GM19468 (cell line): Measurements from ENCODE around the gene ZCCHC24.

Source experiments
- ATAC-seq: cut with Tn5 transposase; IDR thresholded peaks from one replicate; pipeline ENCODE4 v1.9.1; 2021; ENCODE audit warnings: mild to moderate bottlenecking, moderate library complexity, moderate number of reproducible peaks; ENCODE audit not compliant: unreplicated experiment; ENCODE audit errors: extremely low read depth

Gene ZCCHC24

GRCh38 chr10:79352035-79352877, 93.2 kb downstream of the ZCCHC24 start:
- ATAC-seq, result no peak

DNA sequence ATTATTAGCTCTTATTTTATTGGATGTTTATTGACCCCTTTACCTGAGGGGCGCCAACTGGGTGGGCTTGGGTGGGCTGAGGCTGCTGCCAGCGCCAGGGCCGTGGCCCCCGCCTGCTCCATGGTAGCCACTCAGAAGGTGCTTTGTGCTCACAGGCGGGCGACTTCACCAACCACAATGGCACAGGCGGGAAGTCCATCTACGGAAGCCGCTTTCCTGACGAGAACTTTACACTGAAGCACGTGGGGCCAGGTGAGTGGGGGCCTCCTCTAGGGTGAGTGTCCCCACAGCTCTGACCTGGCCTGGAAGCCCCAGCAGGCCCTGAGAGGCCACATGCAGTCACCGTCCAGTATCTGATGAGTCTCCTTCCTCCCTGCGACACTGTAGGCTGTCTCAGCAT, 94.1 kb downstream of the ZCCHC24 start:
- ATAC-seq, result no peak

DNA sequence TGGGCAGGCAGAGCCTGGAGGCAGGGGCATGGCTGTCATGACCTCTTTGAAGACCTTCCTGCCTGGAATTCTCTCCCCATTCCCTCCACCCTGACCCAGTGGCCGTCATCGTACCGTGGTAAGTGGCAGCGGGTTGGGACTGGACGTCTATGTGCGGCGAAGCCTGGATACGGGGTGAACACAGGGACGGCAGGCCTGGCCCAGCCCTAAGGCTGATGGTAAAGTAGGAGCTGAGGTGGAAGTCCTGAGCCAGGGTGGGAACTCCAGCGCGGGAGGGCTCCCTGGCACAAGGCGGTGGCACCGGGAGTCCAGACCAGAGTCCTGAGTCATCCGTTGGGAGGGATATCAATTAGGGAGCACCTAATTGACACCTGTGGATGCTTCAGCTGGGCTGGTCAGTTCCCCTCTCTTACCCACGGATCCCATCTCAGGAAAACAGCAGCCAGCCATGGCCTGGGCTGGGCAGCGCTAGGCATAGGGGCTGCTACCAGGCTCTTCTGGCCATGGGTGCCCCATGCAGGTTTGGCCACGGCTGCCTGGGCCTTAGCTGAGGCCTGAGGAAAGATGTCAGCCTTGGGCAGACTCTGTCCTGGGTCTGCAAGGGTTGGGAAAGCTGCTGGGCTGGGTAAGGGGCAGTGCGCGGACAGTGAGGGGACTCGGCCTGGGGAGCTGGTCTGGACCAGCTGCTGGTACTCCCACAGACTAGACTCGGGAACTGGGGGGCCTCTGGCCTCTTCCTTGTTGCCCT, 94.8 kb downstream of the ZCCHC24 start:
- ATAC-seq, result no peak

DNA sequence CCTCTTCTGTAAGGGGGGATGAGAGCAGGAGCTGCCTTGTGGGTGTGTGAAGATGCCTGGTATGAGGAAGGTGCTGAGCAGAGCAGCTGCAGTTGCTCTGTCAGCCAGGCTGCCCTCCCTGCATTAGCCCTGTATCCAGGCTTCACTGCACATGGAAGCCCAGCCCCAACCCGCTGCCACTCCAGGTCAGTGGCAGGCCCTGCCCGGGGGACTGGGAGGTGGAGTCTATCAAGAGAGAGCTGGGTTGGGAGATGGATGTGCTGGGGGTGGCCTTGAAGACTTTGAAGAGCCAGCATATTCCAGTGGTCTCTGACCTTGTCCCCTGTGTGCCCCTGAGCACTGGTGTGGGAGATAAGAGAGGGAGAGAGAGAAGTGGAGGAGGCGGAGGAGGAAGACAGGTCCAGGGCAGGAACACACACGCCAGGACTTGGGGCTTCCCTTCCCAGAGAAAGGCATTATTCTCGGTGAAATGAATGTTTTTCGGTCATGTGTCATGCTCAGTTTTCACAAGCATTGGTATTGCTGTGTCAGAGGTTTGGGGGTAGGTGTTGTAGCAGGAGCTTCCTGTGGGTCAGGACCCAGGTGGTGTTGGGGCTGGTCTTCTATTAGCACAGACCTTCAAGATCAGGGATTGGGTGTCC, 95.5 kb downstream of the ZCCHC24 start:
- no peak for ATAC-seq

GRCh38 chr10:79349072-79349491, 96.3 kb downstream of the ZCCHC24 start:
- no peak for ATAC-seq

- ATAC-seq, result no peak
Observed at GRCh38 chr10:79348640-79348988, 96.8 kb downstream of the ZCCHC24 start.

GRCh38 chr10:79347894-79348639, 97.4 kb downstream of the ZCCHC24 start:
- ATAC-seq, result peak; percentile 55

DNA sequence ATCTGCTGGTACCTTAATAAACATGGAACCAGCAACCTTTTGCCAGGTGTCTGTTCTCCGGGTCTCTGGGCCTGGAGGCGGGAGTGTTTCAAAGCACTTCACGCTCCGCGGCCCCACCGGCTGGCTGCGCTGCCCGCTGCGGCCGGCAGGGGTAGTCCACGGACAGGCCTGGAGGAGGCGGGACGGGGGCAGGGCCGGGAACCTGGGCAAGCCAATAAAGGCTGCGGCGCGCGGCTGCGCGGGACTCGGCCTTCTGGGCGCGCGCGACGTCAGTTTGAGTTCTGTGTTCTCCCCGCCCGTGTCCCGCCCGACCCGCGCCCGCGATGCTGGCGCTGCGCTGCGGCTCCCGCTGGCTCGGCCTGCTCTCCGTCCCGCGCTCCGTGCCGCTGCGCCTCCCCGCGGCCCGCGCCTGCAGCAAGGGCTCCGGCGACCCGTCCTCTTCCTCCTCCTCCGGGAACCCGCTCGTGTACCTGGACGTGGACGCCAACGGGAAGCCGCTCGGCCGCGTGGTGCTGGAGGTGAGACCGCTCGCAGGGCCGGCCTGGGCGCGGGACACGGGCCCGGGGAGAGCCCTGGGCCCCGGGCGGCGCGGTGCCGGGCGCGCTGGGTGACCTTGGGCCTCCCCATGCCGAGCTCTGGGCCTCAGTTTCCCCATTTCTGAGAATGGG, 98.1 kb downstream of the ZCCHC24 start, which contains the start of gene PPIF:
Gene PPIF, plus strand, starts transcription at position 244 of the 668 bp plus-strand sequence. Its CDS starts 80 bp downstream, at position 324.
- ATAC-seq, result peak; percentile 51

- no peak for ATAC-seq
Observed at GRCh38 chr10:79346388-79347225, 98.8 kb downstream of the ZCCHC24 start.

DNA sequence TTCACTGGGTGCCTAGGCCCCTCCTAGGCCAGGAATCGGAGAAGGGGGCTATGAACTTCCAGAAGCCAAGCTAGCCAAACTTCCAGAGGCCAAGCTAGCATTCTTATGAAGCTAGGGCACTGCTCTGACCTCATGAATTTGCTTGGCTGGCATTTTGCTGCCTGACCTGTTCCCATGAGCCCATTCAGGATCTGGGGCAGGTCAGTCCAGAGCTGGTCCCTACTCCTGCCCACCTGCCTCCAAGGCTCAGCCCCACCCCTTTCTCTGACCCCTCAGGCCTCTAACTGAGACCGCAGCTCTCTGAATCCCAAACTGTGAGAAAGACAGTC, 99.4 kb downstream of the ZCCHC24 start:
- no peak for ATAC-seq

- ATAC-seq, result no peak
Observed at GRCh38 chr10:79345241-79346011, 100.0 kb downstream of the ZCCHC24 start.

DNA sequence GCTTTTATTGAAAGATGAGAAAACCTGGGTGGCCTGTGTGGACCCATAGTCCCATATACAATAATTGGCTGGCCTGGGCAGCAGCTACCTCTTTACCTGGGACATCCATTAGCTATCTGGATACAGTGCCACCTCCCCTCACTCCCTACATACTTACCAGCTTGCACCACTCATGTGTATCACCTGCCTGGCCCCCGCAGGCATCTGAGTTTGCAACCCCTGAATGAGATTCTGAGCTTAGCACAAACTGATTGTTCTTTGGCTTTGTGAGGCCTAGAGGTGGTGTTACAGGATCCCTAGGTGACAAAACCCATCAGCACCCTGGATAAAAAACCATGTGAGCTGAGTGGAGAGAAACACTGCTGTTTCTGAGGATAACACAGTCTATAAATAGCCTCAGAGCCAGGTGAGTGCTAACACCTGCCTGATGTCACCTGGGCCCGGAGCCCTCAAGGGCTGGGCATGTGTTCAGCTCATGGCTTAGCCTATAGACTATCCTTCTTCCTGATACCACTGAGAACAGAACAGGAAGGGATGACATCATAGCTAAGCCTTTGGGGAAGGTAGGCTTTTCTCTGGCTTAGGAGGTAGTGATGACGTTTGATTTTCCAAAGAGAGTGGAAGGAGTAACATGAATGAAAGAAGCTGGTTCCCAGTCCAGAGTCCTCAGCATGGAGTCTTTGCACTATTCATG, 100.8 kb downstream of the ZCCHC24 start:
- no peak for ATAC-seq

- no peak for ATAC-seq
Observed at GRCh38 chr10:79342811-79343561, 102.4 kb downstream of the ZCCHC24 start.

DNA sequence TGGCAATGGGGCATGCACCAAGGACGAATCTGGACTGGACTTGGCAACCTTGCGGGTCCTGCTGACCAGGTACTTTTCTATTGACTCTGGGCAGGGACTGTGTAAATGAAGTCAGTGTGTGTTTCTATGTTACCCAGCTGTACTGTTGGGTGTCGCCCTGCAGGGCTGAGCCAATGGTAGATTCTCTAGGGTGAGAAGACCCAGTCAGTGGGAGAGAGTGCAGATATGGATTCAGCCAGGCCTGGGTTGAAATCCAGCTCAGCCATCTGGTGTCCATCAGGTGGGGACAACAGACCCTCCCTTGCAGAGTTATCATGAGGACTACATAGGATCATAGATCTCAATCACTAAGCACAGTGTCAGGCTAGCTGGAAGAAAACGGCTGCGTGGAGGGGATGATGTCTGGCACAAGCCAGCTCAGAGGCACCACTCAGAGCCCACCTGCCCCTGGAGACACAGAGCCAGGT, 103.1 kb downstream of the ZCCHC24 start:
- ATAC-seq, result no peak

GRCh38 chr10:79340646-79341244, 104.7 kb downstream of the ZCCHC24 start:
- no peak for ATAC-seq

GRCh38 chr10:79339266-79339665, 106.2 kb downstream of the ZCCHC24 start:
- ATAC-seq, result no peak
